ENCODE results near the gene ZNF205.

DNA sequence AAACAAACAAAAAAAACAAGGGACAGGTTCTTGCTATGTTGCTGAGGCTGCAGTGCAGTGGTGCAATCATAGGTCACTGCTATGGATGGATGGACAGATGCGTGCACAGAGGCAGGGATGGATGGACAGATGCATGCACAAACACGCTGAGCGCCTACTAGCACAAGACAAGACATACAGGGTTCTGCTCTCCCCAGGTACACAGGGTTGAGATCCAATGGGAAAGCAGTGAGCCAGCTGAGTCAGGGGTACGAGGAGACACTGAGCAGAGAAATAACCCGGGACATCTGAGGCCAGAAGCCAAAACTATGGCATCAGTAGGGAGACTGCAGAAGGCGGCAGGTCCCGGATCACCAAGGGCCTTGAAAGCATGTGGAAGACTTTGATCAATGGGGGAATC is 40.7 kb upstream of the ZNF205 start:
- TF ChIP-seq RBBP5 (IDR thresholded peaks at IDR 0.05; ENCODE audit: borderline replicate concordance, low read depth, low read length) (no peak), POLR2A (IDR thresholded peaks at IDR 0.05; ENCODE audit: control extremely low read depth in 1 of 2, low read depth in 2 of 2, low read length in 2 of 2) (no peak), CTCF (IDR thresholded peaks at IDR 0.05; ENCODE audit: control extremely low read depth in 1 of 3, insufficient read depth in 1 of 3, low read depth in 1 of 3, low read length in 3 of 3) (no peak), ZNF274 (IDR thresholded peaks at IDR 0.05; ENCODE audit: borderline replicate concordance, extremely low read depth, low read length) (no peak), HDAC6 (IDR thresholded peaks at IDR 0.05; ENCODE audit: low read depth, low read length) (no peak), KDM1A (IDR thresholded peaks at IDR 0.05; ENCODE audit: borderline replicate concordance, low read length) (no peak), CEBPB (IDR thresholded peaks at IDR 0.05; ENCODE audit: low read depth, low read length) (no peak), YY1 (IDR thresholded peaks at IDR 0.05; ENCODE audit: low read depth, low read length) (no peak), MAFK (IDR thresholded peaks at IDR 0.05; ENCODE audit: low read depth, low read length) (no peak), RAD21 (IDR thresholded peaks at IDR 0.05 in 1 of 2, conservative IDR thresholded peaks at IDR 0.05 in 1 of 2; ENCODE audit: low read depth in 2 of 2, low read length in 2 of 2) (no peak), EZH2 (IDR thresholded peaks at IDR 0.05; ENCODE audit: low read depth, low read length, severe bottlenecking) (no peak), TAF1 (IDR thresholded peaks at IDR 0.05; ENCODE audit: low read depth, low read length) (no peak), POLR2AphosphoS5 (IDR thresholded peaks at IDR 0.05; ENCODE audit: low read depth, low read length) (no peak)
- TF ChIP-seq, protein P1, sequence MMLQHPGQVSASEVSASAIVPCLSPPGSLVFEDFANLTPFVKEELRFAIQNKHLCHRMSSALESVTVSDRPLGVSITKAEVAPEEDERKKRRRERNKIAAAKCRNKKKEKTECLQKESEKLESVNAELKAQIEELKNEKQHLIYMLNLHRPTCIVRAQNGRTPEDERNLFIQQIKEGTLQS (IDR thresholded peaks at IDR 0.05; ENCODE audit: insufficient read depth, low read depth, low read length) = no peak

All from H1 (cell line).